ENCODE data around the gene GTF2A1.

DNA sequence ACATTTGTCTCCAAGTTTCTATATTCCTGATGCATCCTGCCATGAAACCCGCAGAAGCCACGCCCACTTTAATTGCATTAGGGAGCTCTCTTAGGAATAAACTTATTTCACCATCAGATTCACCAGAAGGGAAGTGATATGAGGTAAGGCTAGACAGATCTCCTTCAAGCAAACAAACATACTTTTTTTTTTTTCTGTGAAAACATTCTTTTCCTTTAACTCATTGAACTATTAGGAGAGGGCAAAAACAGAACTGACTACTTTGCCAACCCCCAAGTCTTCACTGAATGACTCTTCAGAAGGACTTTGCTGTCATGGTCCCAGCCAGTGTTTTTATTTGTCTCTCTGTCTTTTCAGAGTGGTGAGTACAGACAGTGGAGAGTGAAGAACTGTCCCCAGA lies 48.4 kb downstream of the GTF2A1 start:
- TF ChIP-seq, protein P1, sequence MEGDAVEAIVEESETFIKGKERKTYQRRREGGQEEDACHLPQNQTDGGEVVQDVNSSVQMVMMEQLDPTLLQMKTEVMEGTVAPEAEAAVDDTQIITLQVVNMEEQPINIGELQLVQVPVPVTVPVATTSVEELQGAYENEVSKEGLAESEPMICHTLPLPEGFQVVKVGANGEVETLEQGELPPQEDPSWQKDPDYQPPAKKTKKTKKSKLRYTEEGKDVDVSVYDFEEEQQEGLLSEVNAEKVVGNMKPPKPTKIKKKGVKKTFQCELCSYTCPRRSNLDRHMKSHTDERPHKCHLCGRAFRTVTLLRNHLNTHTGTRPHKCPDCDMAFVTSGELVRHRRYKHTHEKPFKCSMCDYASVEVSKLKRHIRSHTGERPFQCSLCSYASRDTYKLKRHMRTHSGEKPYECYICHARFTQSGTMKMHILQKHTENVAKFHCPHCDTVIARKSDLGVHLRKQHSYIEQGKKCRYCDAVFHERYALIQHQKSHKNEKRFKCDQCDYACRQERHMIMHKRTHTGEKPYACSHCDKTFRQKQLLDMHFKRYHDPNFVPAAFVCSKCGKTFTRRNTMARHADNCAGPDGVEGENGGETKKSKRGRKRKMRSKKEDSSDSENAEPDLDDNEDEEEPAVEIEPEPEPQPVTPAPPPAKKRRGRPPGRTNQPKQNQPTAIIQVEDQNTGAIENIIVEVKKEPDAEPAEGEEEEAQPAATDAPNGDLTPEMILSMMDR (IDR thresholded peaks at IDR 0.05) = no peak
- no peak for TF ChIP-seq POLR2A (IDR thresholded peaks at IDR 0.05)
- TF ChIP-seq POLR2AphosphoS5 (IDR thresholded peaks at IDR 0.05) = no peak

All from prostate gland (tissue), 2 donors.